Right lobe of liver (tissue), 4 donors: ENCODE data around the gene MAPKAP1.

Experiments
- CTCF ChIP-seq, 4 donors: fragments of 200-600 bp in 3 of 4; fragments of 450-650 bp in 1 of 4; IDR thresholded peaks; one replicate each; pipeline versions ENCODE4 v1.5.1 to v1.8.0; 2016 to 2022; ENCODE audit warnings: antibody characterized with exemption in 4 of 4, mild to moderate bottlenecking in 2 of 4
- POLR2A ChIP-seq: fragments of 450-650 bp; IDR thresholded peaks from one replicate; pipeline ENCODE4 v1.6.1; 2017; ENCODE audit warnings: antibody characterized with exemption, mild to moderate bottlenecking
- donor health status: DM: no; HTN: no; CAD: no.
- donor health status: DM: no; HTN: no; CAD: no.
- donor health status: DM: no; HTN: yes; CAD: no.

GRCh38 chr9:125653325-125653724 is 53.7 kb downstream of the MAPKAP1 start:
- TF ChIP-seq CTCF (IDR thresholded peaks at IDR 0.05) (no peak), POLR2A (no peak)
